Measurements from ENCODE around the gene KIAA1217. TPM values are rescaled to one million over a fixed set of nuclear protein-coding genes. Genes with fewer than 3 reads are reported as not detected.

Gene KIAA1217
- total RNA-seq, 1 experiment from 2014 or later = 18.6 TPM

DNA sequence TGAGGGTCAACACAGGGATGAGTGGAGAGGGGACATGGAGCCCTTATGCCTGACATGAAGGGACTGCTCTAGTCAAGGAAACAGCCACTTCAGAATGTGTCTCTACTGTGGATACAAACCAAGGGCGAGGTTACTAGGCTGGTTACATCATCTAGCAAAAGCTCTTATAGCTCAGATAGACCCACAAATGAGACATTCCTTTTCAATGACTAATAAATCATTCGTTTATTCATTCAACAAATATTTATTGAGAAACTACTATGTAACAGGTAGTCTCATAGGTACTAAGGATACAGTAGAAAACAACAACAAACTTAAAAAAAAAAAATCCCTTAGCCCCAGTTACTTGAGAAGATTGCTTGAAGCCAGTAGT is 219.5 kb downstream of the KIAA1217 start:
- Histone ChIP-seq H4K5ac (ENCODE audit: insufficient read length, low read depth, low read length) (no peak overlapping the region), H4K20me1 (ENCODE audit: control insufficient read depth, insufficient read depth, insufficient read length) (no peaks in the 10 kb centered on the region), H3K14ac (ENCODE audit: insufficient read depth, low read length) (no peak overlapping the region), H3K9ac (ENCODE audit: extremely low read depth, insufficient read length, low read length) (no peak overlapping the region), H3K4me2 (ENCODE audit: insufficient read depth, insufficient read length, low read length) (no peak overlapping the region), H3K9me3 (ENCODE audit: control insufficient read depth, low read depth, low read length) (no peaks in the 10 kb centered on the region), H4K8ac (replicated peaks; ENCODE audit: insufficient read length, low read depth, low read length) (no peak overlapping the region), H3K23ac (ENCODE audit: insufficient read length, low read depth, low read length) (no peak overlapping the region), H4K91ac (ENCODE audit: insufficient read length, low read depth, low read length) (no peak overlapping the region), H2BK120ac (ENCODE audit: low read depth, low read length, poor library complexity, severe bottlenecking) (no peak overlapping the region), H2AFZ (ENCODE audit: low read length) (no peak overlapping the region), H2AK5ac (ENCODE audit: insufficient read length, low read length) (no peak overlapping the region), H3K4me1 (ENCODE audit: insufficient read depth, low read length) (peaks cover 5% of the 10 kb centered on the region), H3K56ac (ENCODE audit: insufficient read length, low read depth, low read length) (no peak overlapping the region), H2BK20ac (ENCODE audit: low read depth, low read length, poor library complexity, severe bottlenecking) (no peak overlapping the region), H3K18ac (ENCODE audit: insufficient read length, low read depth, low read length) (no peak overlapping the region), H3K27ac (ENCODE audit: insufficient read length, low read depth, low read length) (no peak overlapping the region), H3K4ac (ENCODE audit: low read depth, low read length) (no peak overlapping the region), H3T11ph (ENCODE audit: low read length) (no peak overlapping the region), H2BK15ac (ENCODE audit: low read depth, low read length) (no peak overlapping the region), H3K79me1 (ENCODE audit: insufficient read depth, low read depth, low read length, poor library complexity, severe bottlenecking) (no peaks in the 10 kb centered on the region), H3K27me3 (ENCODE audit: insufficient read depth, low read length) (no peaks in the 10 kb centered on the region), H2BK5ac (ENCODE audit: insufficient read length, low read length) (no peak overlapping the region), H2BK12ac (ENCODE audit: insufficient read length, low read depth, low read length) (no peak overlapping the region), H3K79me2 (ENCODE audit: insufficient read depth, low read length) (no peaks in the 10 kb centered on the region), H3K23me2 (ENCODE audit: insufficient read length, low read depth, low read length, poor library complexity, severe bottlenecking) (no peaks in the 10 kb centered on the region)
- Mint-ChIP-seq H3K27me3 (ENCODE audit: low read depth) (no peaks in the 10 kb centered on the region), H3K36me3 (ENCODE audit: insufficient read depth in 1 of 3, low read depth in 3 of 3) (no peaks in the 10 kb centered on the region), H3K4me1 (peaks cover 6 to 9% of the 10 kb centered on the region in 2 experiments), H3K9me3 (no peaks in the 10 kb centered on the region), H3K4me3 (no peak overlapping the region), H3K27ac (0 out of 7 replicates have a peak overlapping the region, but pooled peaks of 1 of the 3 experiments have one; percentile 10)
- WGBS (ENCODE audit: extremely low coverage, insufficient read length, low lambda C conversion rate) = no CpG with 5 or more reads among the region's 2 CpGs
- DNase-seq = no peak
- TF ChIP-seq, protein P1, sequence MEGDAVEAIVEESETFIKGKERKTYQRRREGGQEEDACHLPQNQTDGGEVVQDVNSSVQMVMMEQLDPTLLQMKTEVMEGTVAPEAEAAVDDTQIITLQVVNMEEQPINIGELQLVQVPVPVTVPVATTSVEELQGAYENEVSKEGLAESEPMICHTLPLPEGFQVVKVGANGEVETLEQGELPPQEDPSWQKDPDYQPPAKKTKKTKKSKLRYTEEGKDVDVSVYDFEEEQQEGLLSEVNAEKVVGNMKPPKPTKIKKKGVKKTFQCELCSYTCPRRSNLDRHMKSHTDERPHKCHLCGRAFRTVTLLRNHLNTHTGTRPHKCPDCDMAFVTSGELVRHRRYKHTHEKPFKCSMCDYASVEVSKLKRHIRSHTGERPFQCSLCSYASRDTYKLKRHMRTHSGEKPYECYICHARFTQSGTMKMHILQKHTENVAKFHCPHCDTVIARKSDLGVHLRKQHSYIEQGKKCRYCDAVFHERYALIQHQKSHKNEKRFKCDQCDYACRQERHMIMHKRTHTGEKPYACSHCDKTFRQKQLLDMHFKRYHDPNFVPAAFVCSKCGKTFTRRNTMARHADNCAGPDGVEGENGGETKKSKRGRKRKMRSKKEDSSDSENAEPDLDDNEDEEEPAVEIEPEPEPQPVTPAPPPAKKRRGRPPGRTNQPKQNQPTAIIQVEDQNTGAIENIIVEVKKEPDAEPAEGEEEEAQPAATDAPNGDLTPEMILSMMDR (conservative IDR thresholded peaks at IDR 0.05) = no peak

All from H9 (cell line).